ENCODE data around the gene RDH11. TPM values are rescaled to one million over a fixed set of nuclear protein-coding genes. Genes with fewer than 3 reads are reported as not detected.

Gene RDH11
- total RNA-seq, 1 donor from 2014 or later, result 14.3 TPM

Other genes with a start within 250 kb of the RDH11 start
- 4.2 TPM for gene TMEM229B, start 207.0 kb downstream of the RDH11 start, total RNA-seq
- 7.3 TPM for gene PLEKHH1, start 162.5 kb downstream of the RDH11 start, total RNA-seq
- gene PIGH, start 95.5 kb downstream of the RDH11 start, total RNA-seq, result 11.8 TPM
- 1.3 TPM for gene ARG2, start 75.8 kb downstream of the RDH11 start, total RNA-seq
- 114 TPM for gene VTI1B, start 21.1 kb downstream of the RDH11 start, total RNA-seq
- not detected for gene RDH12, start 6.1 kb upstream of the RDH11 start, total RNA-seq
- 14.1 TPM for gene ZFYVE26, start 120.8 kb upstream of the RDH11 start, total RNA-seq
- gene RAD51B, start 124.0 kb upstream of the RDH11 start, total RNA-seq, result 4.1 TPM

All from Right ventricle myocardium inferior (tissue), 1 donor.